IPS DF 6.9 (cell line): ENCODE results near the gene FNIP2.
"Not testable (repeated sequence)": the region's sequence is repeated elsewhere in the genome, so short reads cannot be mapped to it uniquely, and the experiment has no call there.

Experiments
- DNase-seq: peaks from one replicate; pipeline ENCODE4 v3.0.0-alpha.2; 2013; ENCODE audit warnings: low read depth, low spot score
- H3K27ac ChIP-seq: one replicate; pipeline ENCODE4 v1.5.1; 2013; ENCODE audit warnings: low read length, control low read depth
- H3K27me3 ChIP-seq: 2 replicates; pipeline ENCODE4 v1.6.1; 2013; ENCODE audit warnings: mild to moderate bottlenecking, low read length; ENCODE audit not compliant: control insufficient read depth, insufficient read depth
- H3K36me3 ChIP-seq: 2 replicates; pipeline ENCODE4 v1.6.1; 2013; ENCODE audit warnings: low read length; ENCODE audit not compliant: control insufficient read depth, insufficient read depth
- H3K4me1 ChIP-seq: 2 replicates; pipeline ENCODE4 v1.6.1; 2013; ENCODE audit warnings: low read length; ENCODE audit not compliant: control insufficient read depth, insufficient read depth
- H3K4me3 ChIP-seq: 2 replicates; pipeline ENCODE4 v1.5.1; 2013; ENCODE audit warnings: mild to moderate bottlenecking, low read length
- H3K9me3 ChIP-seq: 2 replicates; pipeline ENCODE4 v1.6.1; 2013; ENCODE audit warnings: low read length, inconsistent platforms; ENCODE audit not compliant: control insufficient read depth, insufficient read depth
- WGBS: extraction: QIAGEN DNeasy Blood & Tissue Kit; methylation state at CpG from one replicate; pipeline ENCODE4 v1.1.7; 2013; ENCODE audit warnings: mixed read lengths, missing lambda C conversion rate; ENCODE audit not compliant: insufficient read length, insufficient coverage; 5-methylcytosine and 5-hydroxymethylcytosine counted together

The FNIP2 gene

DNA sequence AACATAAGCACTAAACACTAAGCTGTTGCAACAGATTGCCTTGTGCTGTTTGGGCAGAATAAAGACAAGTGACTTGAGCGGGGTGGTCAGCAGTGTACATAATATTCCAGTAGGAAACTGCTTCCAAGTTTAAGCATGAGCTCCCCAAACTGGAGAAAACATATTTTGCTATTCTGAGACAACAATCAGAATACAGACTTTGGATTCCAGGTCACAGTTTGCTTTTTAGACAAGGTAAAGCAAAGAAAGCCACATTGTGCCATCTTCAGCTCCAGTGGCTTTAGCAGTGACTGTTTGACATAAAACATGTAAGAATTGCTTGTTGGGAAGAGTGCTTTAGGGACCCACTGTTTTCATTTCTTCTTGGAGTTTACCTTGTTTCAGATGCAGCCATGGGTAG lies 136.0 kb downstream of the FNIP2 start:
- DNase-seq = no peak
- Histone ChIP-seq H3K27ac (no peak overlapping the region), H3K36me3 (no peaks in the 10 kb centered on the region), H3K4me3 (no peak overlapping the region), H3K4me1 (peaks cover 2% of the 10 kb centered on the region; the same call in 1 of the 2 replicates), H3K27me3 (no peaks in the 10 kb centered on the region), H3K9me3 (no peaks in the 10 kb centered on the region)
- no CpG with 5 or more reads among the region's 1 CpG for WGBS

DNA sequence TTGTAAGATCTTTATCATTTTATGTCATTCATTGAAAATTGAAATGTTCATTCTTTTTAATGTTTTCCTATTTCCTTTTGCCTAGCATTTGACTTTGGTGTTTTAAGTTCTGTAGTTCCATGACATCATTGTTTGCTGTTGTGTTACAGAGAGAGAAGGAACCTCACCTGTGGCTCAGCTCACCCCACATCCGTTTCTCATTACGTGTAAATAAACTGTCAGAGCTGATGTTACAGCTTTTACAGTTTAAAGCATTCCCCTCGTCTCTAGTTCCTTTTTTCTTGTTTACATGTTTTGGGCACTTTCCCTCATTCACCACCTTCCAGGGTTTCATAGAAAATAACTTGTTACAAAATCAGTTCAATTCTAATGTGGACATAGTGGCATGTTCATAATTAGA lies 137.2 kb downstream of the FNIP2 start:
- no peaks in the 10 kb centered on the region for H3K9me3 ChIP-seq
- H3K4me1 ChIP-seq = peaks cover 2% of the 10 kb centered on the region; the same call in 1 of the 2 replicates
- DNase-seq = no peak
- WGBS = no CpG with 5 or more reads among the region's 3 CpGs
- H3K36me3 ChIP-seq = no peaks in the 10 kb centered on the region
- no peaks in the 10 kb centered on the region for H3K27me3 ChIP-seq
- no peak overlapping the region for H3K27ac ChIP-seq
- H3K4me3 ChIP-seq = no peak overlapping the region

DNA sequence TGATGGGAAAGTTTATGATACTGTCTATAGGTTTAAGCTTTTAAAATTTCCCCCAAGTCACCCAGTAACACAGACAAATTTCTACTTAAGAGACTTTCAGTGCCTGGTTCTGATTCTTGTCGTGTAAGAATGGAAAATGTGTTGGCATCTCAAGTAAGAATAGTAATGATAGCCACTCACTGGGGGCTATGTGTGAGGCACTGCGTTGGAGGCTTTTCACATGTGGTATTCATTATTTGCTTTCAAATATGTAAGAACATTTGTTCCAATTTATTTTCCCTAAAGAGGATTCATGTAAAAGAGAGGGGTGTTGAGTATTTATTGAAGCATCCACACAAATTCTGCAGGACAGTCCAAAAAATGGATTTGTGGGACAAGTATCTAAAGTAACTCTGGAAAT lies 143.6 kb downstream of the FNIP2 start:
- Histone ChIP-seq H3K9me3 (no peaks in the 10 kb centered on the region), H3K27ac (no peak overlapping the region), H3K4me1 (no peaks in the 10 kb centered on the region), H3K4me3 (no peak overlapping the region), H3K27me3 (no peaks in the 10 kb centered on the region), H3K36me3 (no peaks in the 10 kb centered on the region)
- WGBS = no CpG with 5 or more reads among the region's 2 CpGs
- DNase-seq = no peak

DNA sequence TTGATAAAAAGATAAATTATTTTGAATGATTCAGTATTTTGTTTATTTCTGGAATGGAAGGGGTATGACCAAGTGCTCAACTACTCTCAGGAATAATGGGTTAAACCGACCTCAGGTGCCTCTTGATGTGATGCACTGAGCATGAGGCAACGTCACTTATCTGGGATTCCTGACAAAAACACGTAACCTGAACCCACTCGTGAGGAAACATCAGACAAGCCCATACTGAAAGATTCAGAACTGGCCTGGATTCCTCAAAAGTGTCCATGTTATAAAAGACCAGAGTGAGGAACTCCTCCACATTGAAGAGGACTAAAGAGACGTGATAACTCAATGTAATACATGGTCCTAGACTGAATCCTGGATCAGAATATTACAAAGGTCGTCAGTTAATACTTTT lies 144.0 kb downstream of the FNIP2 start:
- Histone ChIP-seq H3K4me3 (no peak overlapping the region), H3K9me3 (no peaks in the 10 kb centered on the region), H3K4me1 (no peaks in the 10 kb centered on the region), H3K27ac (no peak overlapping the region), H3K27me3 (no peaks in the 10 kb centered on the region), H3K36me3 (no peaks in the 10 kb centered on the region)
- WGBS = no CpG with 5 or more reads among the region's 6 CpGs
- DNase-seq = no peak

GRCh38 chr4:158913766-158914165 lies 144.9 kb downstream of the FNIP2 start:
- WGBS = no CpG with 5 or more reads among the region's 5 CpGs
- H3K4me3 ChIP-seq = no peak overlapping the region
- H3K9me3 ChIP-seq = no peaks in the 10 kb centered on the region
- H3K36me3 ChIP-seq = no peaks in the 10 kb centered on the region
- H3K27me3 ChIP-seq = no peaks in the 10 kb centered on the region
- no peak for DNase-seq
- no peak overlapping the region for H3K27ac ChIP-seq
- no peaks in the 10 kb centered on the region for H3K4me1 ChIP-seq

DNA sequence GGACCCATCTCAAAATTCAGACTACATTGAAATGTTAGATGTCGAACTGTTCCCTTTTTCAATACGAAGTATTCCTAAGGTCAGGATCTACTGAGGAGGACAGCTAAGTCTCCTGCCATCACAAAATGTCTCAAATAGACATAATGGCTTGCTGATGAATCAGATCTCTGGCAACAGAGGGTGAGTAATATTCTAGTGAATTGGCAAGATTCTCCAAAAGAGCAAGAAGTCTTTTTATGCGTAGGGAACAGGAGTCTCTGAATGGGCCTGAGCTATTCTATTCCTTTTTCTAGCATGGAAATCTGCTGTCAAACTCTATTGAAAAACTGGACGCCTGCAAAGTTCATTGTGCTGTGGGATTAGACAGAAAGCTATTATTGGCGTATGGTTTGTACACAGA lies 145.4 kb downstream of the FNIP2 start:
- DNase-seq = no peak
- no peaks in the 10 kb centered on the region for H3K27me3 ChIP-seq
- H3K27ac ChIP-seq = no peak overlapping the region
- no CpG with 5 or more reads among the region's 5 CpGs for WGBS
- H3K36me3 ChIP-seq = no peaks in the 10 kb centered on the region
- no peak overlapping the region for H3K4me3 ChIP-seq
- no peaks in the 10 kb centered on the region for H3K9me3 ChIP-seq
- H3K4me1 ChIP-seq = no peaks in the 10 kb centered on the region

- H3K4me1 ChIP-seq = no peaks in the 10 kb centered on the region
- no peaks in the 10 kb centered on the region for H3K27me3 ChIP-seq
- no peak for DNase-seq
- no peak overlapping the region for H3K27ac ChIP-seq
- H3K9me3 ChIP-seq = no peaks in the 10 kb centered on the region
- no peaks in the 10 kb centered on the region for H3K36me3 ChIP-seq
- no CpG with 5 or more reads among the region's 2 CpGs for WGBS
- no peak overlapping the region for H3K4me3 ChIP-seq
Observed at GRCh38 chr4:158915683-158916241, 146.9 kb downstream of the FNIP2 start.

GRCh38 chr4:158920452-158920996 lies 151.7 kb downstream of the FNIP2 start:
- H3K4me1 ChIP-seq, H3K27ac ChIP-seq, DNase-seq, H3K4me3 ChIP-seq, H3K27me3 ChIP-seq, H3K9me3 ChIP-seq, H3K36me3 ChIP-seq: not testable (repeated sequence)
- WGBS = no CpG with 5 or more reads among the region's 8 CpGs

DNA sequence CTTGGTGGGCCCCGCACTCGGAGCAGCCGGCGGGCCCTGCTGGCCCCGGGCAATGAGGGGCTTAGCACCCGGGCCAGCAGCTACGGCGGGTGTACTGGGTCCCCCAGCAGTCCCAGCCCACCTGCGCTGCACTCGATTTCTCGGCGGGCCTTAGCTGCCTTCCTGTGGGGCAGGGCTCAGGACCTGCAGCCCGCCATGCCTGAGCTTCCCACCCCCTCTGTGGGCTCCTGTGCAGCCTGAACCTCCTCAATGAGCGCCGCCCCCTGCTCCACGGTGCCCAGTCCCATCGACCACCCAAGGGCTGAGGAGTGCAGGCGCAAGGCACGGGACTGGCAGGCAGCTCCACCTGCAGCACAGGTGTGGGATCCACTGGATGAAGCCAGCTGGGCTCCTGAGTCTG lies 158.9 kb downstream of the FNIP2 start:
- not testable (repeated sequence) for H3K27me3 ChIP-seq, H3K36me3 ChIP-seq, H3K4me3 ChIP-seq, DNase-seq, H3K27ac ChIP-seq, H3K4me1 ChIP-seq, H3K9me3 ChIP-seq
- no CpG with 5 or more reads among the region's 19 CpGs for WGBS

- 0 out of 2 replicates have a peak, but pooled peaks cover under 1% of the 10 kb centered on the region for H3K4me1 ChIP-seq
- no peaks in the 10 kb centered on the region for H3K27me3 ChIP-seq
- no peaks in the 10 kb centered on the region for H3K36me3 ChIP-seq
- H3K27ac ChIP-seq = no peak overlapping the region
- no peak overlapping the region for H3K4me3 ChIP-seq
- no CpG with 5 or more reads among the region's 5 CpGs for WGBS
- DNase-seq = no peak
- H3K9me3 ChIP-seq = no peaks in the 10 kb centered on the region
Observed at GRCh38 chr4:158929939-158930638, 161.3 kb downstream of the FNIP2 start.

DNA sequence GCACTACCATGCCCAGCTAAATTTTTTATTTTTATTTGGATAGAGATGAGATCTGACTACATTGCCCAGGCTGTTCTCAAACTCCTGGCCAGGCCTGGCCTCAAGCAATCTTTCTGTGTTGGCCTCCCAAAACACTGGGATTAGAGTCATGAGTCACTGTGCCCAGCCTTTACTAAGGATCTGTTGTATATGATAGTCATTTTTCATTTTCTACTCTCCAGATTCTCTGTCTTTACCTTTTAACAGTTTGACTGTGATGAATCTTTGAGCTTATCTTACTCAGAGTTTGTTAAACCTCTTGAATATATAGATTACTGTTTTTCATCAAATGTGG lies 161.8 kb downstream of the FNIP2 start:
- DNase-seq = no peak
- Histone ChIP-seq H3K27me3 (no peaks in the 10 kb centered on the region), H3K27ac (no peak overlapping the region), H3K4me1 (0 out of 2 replicates have a peak, but pooled peaks cover 2% of the 10 kb centered on the region), H3K4me3 (no peak overlapping the region), H3K36me3 (no peaks in the 10 kb centered on the region), H3K9me3 (no peaks in the 10 kb centered on the region)
